Endothelial cell of umbilical vein (primary cell): ENCODE measurements around the gene PSORS1C1. TPM values are rescaled to one million over a fixed set of nuclear protein-coding genes. Genes with fewer than 3 reads are reported as not detected.
"Not testable (repeated sequence)": the region's sequence is repeated elsewhere in the genome, so short reads cannot be mapped to it uniquely, and the experiment has no call there.

Experiments
- BruUV-seq: library from RNA; stranded (reverse); fragments of 400-500 nt; replicated peaks from 2 replicates; lab custom pipeline; 2021; lab: Mats Ljungman, UMichigan
- CTCF ChIA-PET: fragments of 300-600, 350-600 bp; sonication (Branson Sonifier 250); formaldehyde crosslinking; loops from one replicate; lab custom pipeline; 2021; ENCODE audit warnings: antibody characterized with exemption, inconsistent platforms; lab: Charles Lee
- POLR2A ChIA-PET: fragments of 300-600, 350-600 bp; sonication (Branson Sonifier 250); formaldehyde crosslinking; loops from one replicate; lab custom pipeline; 2021; ENCODE audit warnings: antibody characterized with exemption, inconsistent platforms; lab: Charles Lee
- DNase-seq: peaks from one replicate; pipeline ENCODE4 v3.0.0-alpha.2; 2011; ENCODE audit warnings: low read depth, low spot score
- FAIRE-seq: peaks from 2 replicates; lab custom pipeline; 2011; peaks lifted over from hg19 to GRCh38; lab: Jason Lieb, UNC
- H2AFZ ChIP-seq: 2 replicates; pipeline ENCODE4 v1.6.0; 2012; ENCODE audit warnings: low read depth, low read length, control low read depth, inconsistent platforms
- H3K27ac ChIP-seq: 2 replicates; pipeline ENCODE4 v1.5.1; 2011; ENCODE audit warnings: low read depth, mild to moderate bottlenecking, control low read depth, low read length, moderate library complexity; ENCODE audit not compliant: insufficient read depth
- H3K27me3 ChIP-seq, 2 experiments: 2 replicates each; pipeline versions ENCODE4 v1.6.0 to v1.6.1; 2011; ENCODE audit warnings: low read length in 2 of 2, mixed read lengths in 1 of 2; ENCODE audit not compliant: control insufficient read depth in 2 of 2, insufficient read depth in 2 of 2
- H3K36me3 ChIP-seq, 2 experiments: 2 replicates in 1 of 2; 3 replicates in 1 of 2; pipeline ENCODE4 v1.5.1; 2011; ENCODE audit warnings: low read length in 2 of 2, mild to moderate bottlenecking in 1 of 2, moderate library complexity in 1 of 2; ENCODE audit not compliant: control insufficient read depth in 2 of 2, insufficient read depth in 2 of 2; ENCODE audit errors: extremely low read depth in 1 of 2
- H3K4me1 ChIP-seq: 3 replicates; pipeline ENCODE4 v1.5.1; 2011; ENCODE audit warnings: mild to moderate bottlenecking, low read length; ENCODE audit not compliant: control insufficient read depth, insufficient read depth; ENCODE audit errors: extremely low read depth
- H3K4me2 ChIP-seq: 2 replicates; pipeline ENCODE4 v1.6.1; 2011; ENCODE audit warnings: low read length, control low read depth, mixed read lengths; ENCODE audit not compliant: insufficient read depth
- H3K4me3 ChIP-seq, 3 experiments: fragments of 200-600 bp in 1 of 3; sonication (generic), shearing (Covaris generic) in 1 of 3; replicated peaks in 1 of 3; 2 replicates each; pipeline ENCODE4 v1.5.1; 2011 to 2016; ENCODE audit warnings: control low read depth in 3 of 3, low read length in 3 of 3, mild to moderate bottlenecking in 2 of 3, inconsistent platforms in 1 of 3, low read depth in 1 of 3, moderate library complexity in 1 of 3; ENCODE audit not compliant: insufficient read depth in 1 of 3
- H3K79me2 ChIP-seq: 2 replicates; pipeline ENCODE4 v1.6.0; 2012; ENCODE audit warnings: low read length, inconsistent platforms; ENCODE audit not compliant: control insufficient read depth, insufficient read depth
- H3K9ac ChIP-seq: replicated peaks from 2 replicates; pipeline ENCODE3; 2011; ENCODE audit warnings: low read length, control low read depth; ENCODE audit not compliant: insufficient read depth; ENCODE audit errors: extremely low read depth
- H3K9me1 ChIP-seq: replicated peaks from 3 replicates; pipeline ENCODE4 v1.6.0; 2011; ENCODE audit warnings: mild to moderate bottlenecking, low read length; ENCODE audit not compliant: control insufficient read depth, insufficient read depth; ENCODE audit errors: extremely low read depth
- H3K9me3 ChIP-seq: replicated peaks from 2 replicates; pipeline ENCODE4 v1.5.1; 2012; ENCODE audit warnings: low read length, inconsistent platforms; ENCODE audit not compliant: control insufficient read depth, insufficient read depth
- H4K20me1 ChIP-seq: replicated peaks from 2 replicates; pipeline ENCODE3; 2011; ENCODE audit warnings: mild to moderate bottlenecking, low read length; ENCODE audit not compliant: control insufficient read depth, insufficient read depth; ENCODE audit errors: extremely low read depth
- EZH2 ChIP-seq: IDR thresholded peaks from 2 replicates; pipeline ENCODE4 v1.6.1; 2012; ENCODE audit warnings: borderline replicate concordance, low read depth, mild to moderate bottlenecking, moderate library complexity, low read length, inconsistent platforms; ENCODE audit not compliant: severe bottlenecking
- GATA2 ChIP-seq: IDR thresholded peaks from 2 replicates; pipeline ENCODE4 v1.7.0; 2011; ENCODE audit warnings: low read depth, mild to moderate bottlenecking, moderate library complexity, mixed read lengths, low read length; ENCODE audit not compliant: insufficient read length, insufficient read depth
- dilution Hi-C: fragments of 300-500 bp; cut with MboI; formaldehyde crosslinking; loops from one replicate; pipeline ENCODE4 v1.15.0; 2019; ENCODE audit warnings: low sequenced_read_pairs; ENCODE audit not compliant: extremely low pct_ligation_motif_present
- intact Hi-C: fragments of 100-400 bp; cut with micrococcal nuclease; formaldehyde crosslinking; loops from one replicate; pipeline ENCODE4 v1.10.0; 2022
- polyA plus RNA-seq, 4 experiments: library from polyadenylated mRNA; depleted of rRNA in 3 of 4; stranded (reverse) in 3 of 4; unstranded in 1 of 4; fragments of >200 nt; gene quantifications; 2 replicates each; pipeline versions ENCODE4 v1.2.1 to v1.2.3, GENCODE V29; 2011 to 2012; ENCODE audit warnings: missing spikeins in 1 of 4
- total RNA-seq: library from RNA; stranded (reverse); gene quantifications from 2 replicates; pipeline ENCODE4 v1.2.3, GENCODE V29; 2021
- TF ChIP-seq, protein P1 (sequence below), 2 donors: IDR thresholded peaks; 1 replicate in 1 of 2; 2 replicates in 1 of 2; pipeline ENCODE4 v1.5.1; 2011; ENCODE audit warnings: low read length in 2 of 2, mild to moderate bottlenecking in 2 of 2, moderate library complexity in 2 of 2, control low read depth in 1 of 2, inconsistent platforms in 1 of 2, low read depth in 1 of 2; ENCODE audit not compliant: insufficient read depth in 1 of 2; ENCODE audit errors: extremely low read depth in 1 of 2

Gene PSORS1C1
- total and polyA plus RNA-seq, 2 donors (not counting 3 experiments of a cell fraction or from before 2014, with no cell fraction given), result 1.1 to 13.2 TPM

DNA sequence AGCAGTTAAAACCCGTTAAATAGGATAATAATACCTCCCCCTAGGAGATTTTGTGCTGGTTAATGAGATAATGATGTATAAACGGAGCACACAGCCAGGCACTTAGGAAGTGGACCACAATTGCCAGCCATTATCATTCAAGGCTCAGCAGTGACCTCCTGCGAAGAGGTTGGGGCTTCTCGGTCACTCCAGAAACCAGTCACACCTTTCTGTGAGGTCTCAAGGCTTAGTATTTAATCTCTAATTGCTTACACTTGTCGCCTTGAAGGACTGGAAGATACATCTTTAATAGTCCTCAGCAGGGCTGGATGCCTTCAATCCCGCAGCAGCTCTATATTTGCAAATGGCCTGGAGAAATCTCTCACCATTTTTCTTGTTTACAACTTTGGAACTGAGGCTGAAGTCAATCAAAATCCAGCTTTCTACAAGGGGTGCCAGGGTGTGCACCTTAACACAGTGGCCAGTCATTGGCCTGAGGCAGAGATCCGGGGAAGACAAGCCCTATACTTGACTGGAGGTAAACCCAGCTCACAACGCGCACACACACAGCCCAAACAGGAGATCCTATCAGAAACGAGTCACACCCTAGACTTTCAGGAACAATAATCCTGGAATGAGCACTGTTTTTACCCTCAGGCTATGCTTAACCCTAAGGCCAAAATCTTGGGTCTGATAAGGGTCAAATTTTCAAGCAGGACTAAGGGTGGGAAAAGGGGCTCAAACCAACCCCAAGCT is 54.7 kb downstream of the PSORS1C1 start:
- intact Hi-C loops (no loop called here), dilution Hi-C loops (no loop called here)
- no peaks in the 10 kb centered on the region for H4K20me1 ChIP-seq
- TF ChIP-seq, protein P1, sequence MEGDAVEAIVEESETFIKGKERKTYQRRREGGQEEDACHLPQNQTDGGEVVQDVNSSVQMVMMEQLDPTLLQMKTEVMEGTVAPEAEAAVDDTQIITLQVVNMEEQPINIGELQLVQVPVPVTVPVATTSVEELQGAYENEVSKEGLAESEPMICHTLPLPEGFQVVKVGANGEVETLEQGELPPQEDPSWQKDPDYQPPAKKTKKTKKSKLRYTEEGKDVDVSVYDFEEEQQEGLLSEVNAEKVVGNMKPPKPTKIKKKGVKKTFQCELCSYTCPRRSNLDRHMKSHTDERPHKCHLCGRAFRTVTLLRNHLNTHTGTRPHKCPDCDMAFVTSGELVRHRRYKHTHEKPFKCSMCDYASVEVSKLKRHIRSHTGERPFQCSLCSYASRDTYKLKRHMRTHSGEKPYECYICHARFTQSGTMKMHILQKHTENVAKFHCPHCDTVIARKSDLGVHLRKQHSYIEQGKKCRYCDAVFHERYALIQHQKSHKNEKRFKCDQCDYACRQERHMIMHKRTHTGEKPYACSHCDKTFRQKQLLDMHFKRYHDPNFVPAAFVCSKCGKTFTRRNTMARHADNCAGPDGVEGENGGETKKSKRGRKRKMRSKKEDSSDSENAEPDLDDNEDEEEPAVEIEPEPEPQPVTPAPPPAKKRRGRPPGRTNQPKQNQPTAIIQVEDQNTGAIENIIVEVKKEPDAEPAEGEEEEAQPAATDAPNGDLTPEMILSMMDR (IDR thresholded peaks at IDR 0.05; ENCODE audit: extremely low read depth in 1 of 2, insufficient read depth in 1 of 2, low read depth in 1 of 2, low read length in 2 of 2), result no peak
- TF ChIP-seq GATA2 (no peak), EZH2 (no peak)
- no peak overlapping the region for H3K4me3 ChIP-seq
- H3K9me3 ChIP-seq, result no peaks in the 10 kb centered on the region
- no peak overlapping the region for H3K27ac ChIP-seq
- H2AFZ ChIP-seq, result no peak overlapping the region
- H3K79me2 ChIP-seq, result no peaks in the 10 kb centered on the region
- no TSS peak for BruUV-seq
- DNase-seq (no peak), FAIRE-seq (no peak)
- H3K27me3 ChIP-seq, result no peaks in the 10 kb centered on the region
- no peak overlapping the region for H3K4me2 ChIP-seq
- POLR2A ChIA-PET, result no interaction called here
- CTCF ChIA-PET, result interaction anchor here (0.9 to 1.0 kb wide), 2 partner anchors 9 to 32 kb away, joined by 4 read pairs; no protein-coding TSS in a partner anchor
- no peaks in the 10 kb centered on the region for H3K9me1 ChIP-seq
- no peaks in the 10 kb centered on the region for H3K36me3 ChIP-seq
- no peak overlapping the region for H3K9ac ChIP-seq
- no peaks in the 10 kb centered on the region for H3K4me1 ChIP-seq

DNA sequence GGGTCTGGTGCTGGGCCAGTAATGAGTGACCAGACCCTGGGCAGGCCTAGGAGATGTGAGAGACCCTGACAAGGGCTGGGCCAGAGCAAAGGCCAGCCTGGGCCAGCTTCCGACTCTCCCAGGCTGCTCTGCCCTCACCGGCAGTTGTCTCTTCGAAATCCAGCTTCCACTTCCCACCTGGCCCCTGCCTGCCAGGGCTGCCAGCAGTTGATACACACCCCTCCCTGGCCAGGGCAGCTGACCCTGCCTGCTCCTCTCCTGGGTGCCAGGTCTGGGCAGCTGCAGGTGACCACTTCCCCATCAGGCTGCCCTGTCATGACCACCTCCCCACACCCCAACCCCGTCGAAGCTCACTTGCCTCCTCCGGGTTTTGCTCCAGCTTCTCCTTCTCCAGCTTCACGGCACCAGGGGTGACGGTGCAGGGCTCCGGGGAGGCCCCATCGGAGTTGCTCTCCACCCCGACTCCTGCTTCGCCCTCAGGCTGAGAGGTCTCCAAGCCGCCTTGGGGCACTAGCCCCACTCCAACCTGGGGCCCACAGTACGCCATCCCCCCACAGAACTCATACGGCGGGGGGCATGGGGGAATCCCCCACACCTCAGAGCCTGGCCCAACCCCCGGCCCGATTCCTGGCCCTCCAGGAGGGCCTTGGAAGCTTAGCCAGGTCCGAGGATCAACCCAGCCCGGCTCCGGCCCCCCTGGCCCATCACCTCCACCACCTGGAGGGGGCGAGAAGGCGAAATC is 55.4 kb downstream of the PSORS1C1 start:
- H3K9me1 ChIP-seq, DNase-seq, H3K27me3 ChIP-seq, H3K9me3 ChIP-seq, H3K4me1 ChIP-seq, H3K27ac ChIP-seq, H3K9ac ChIP-seq, H3K36me3 ChIP-seq, intact Hi-C loops, H4K20me1 ChIP-seq, POLR2A ChIA-PET, BruUV-seq, H2AFZ ChIP-seq, H3K4me2 ChIP-seq, FAIRE-seq, H3K4me3 ChIP-seq, H3K79me2 ChIP-seq, dilution Hi-C loops: not testable (repeated sequence)
- CTCF ChIA-PET, result interaction anchor here (0.6 to 1.0 kb wide), 3 partner anchors 10 to 33 kb away, joined by 3 to 4 read pairs (median 4); no protein-coding TSS in a partner anchor
